Fibroblast of skin of right quadriceps (primary cell): ENCODE data around the gene MYMX.
A peak's percentile ranks its signal among the peaks of the same experiment; 100 is the strongest.
"Not testable (repeated sequence)": the region's sequence is repeated elsewhere in the genome, so short reads cannot be mapped to it uniquely, and the experiment has no call there.

ENCODE experiments used
- DNase-seq: peaks from one replicate; pipeline ENCODE4 v3.0.0-alpha.2; 2013

The MYMX gene

GRCh38 chr6:44188819-44189218 is 27.9 kb upstream of the MYMX start:
- DNase-seq: no peak

GRCh38 chr6:44189257-44189656 is 27.5 kb upstream of the MYMX start:
- no peak for DNase-seq

GRCh38 chr6:44190715-44191114 is 26.0 kb upstream of the MYMX start:
- no peak for DNase-seq

GRCh38 chr6:44192428-44193041 is 24.2 kb upstream of the MYMX start:
- DNase-seq: no peak

GRCh38 chr6:44193307-44193910 is 23.3 kb upstream of the MYMX start:
- no peak for DNase-seq

GRCh38 chr6:44194326-44194725 is 22.4 kb upstream of the MYMX start:
- no peak for DNase-seq

GRCh38 chr6:44196351-44196750 is 20.4 kb upstream of the MYMX start:
- DNase-seq: not testable (repeated sequence)

- no peak for DNase-seq
Measured at GRCh38 chr6:44198684-44199083, 18.0 kb upstream of the MYMX start.

- no peak for DNase-seq
Measured at GRCh38 chr6:44199883-44200282, 16.8 kb upstream of the MYMX start.

GRCh38 chr6:44201200-44201599 is 15.5 kb upstream of the MYMX start:
- DNase-seq: no peak

GRCh38 chr6:44201638-44202303 is 15.0 kb upstream of the MYMX start:
- DNase-seq: no peak

- DNase-seq: no peak
Measured at GRCh38 chr6:44202332-44202971, 14.3 kb upstream of the MYMX start.

GRCh38 chr6:44202972-44203750 is 13.6 kb upstream of the MYMX start:
- no peak for DNase-seq

- DNase-seq: no peak
Measured at GRCh38 chr6:44203955-44204354, 12.8 kb upstream of the MYMX start.

- no peak for DNase-seq
Measured at GRCh38 chr6:44207966-44208365, 8.8 kb upstream of the MYMX start.

GRCh38 chr6:44211284-44211683 is 5.4 kb upstream of the MYMX start:
- no peak for DNase-seq

- no peak for DNase-seq
Measured at GRCh38 chr6:44214307-44214706, 2.4 kb upstream of the MYMX start.

- DNase-seq: no peak
Measured at GRCh38 chr6:44217332-44218143, 812 bp downstream of the MYMX start.

- DNase-seq: peak; percentile 25
Measured at GRCh38 chr6:44219053-44219814, 2.5 kb downstream of the MYMX start.

- no peak for DNase-seq
Measured at GRCh38 chr6:44219815-44220784, 3.4 kb downstream of the MYMX start.
